ENCODE data around the gene CSKMT.

DNA sequence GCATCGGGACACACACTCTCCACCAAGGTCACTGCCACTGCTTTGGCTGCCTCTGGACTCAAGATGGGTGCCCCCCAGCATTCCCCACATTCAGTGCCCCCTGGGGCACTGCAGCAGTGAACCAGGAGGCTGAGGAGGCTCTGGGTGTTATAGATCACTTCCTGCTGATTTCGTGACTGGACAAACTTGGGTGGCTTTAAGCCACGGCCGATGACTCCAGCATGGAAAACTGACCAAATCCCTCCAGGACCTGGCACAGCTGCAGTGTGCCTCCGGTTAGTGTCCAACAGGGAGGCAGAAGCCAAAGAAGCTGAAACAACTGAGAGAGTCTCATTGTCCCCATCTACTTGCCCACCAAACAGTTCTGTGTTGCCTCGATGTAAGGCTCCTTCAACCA, 17.5 kb upstream of the CSKMT start:
- TF ChIP-seq, protein P1, sequence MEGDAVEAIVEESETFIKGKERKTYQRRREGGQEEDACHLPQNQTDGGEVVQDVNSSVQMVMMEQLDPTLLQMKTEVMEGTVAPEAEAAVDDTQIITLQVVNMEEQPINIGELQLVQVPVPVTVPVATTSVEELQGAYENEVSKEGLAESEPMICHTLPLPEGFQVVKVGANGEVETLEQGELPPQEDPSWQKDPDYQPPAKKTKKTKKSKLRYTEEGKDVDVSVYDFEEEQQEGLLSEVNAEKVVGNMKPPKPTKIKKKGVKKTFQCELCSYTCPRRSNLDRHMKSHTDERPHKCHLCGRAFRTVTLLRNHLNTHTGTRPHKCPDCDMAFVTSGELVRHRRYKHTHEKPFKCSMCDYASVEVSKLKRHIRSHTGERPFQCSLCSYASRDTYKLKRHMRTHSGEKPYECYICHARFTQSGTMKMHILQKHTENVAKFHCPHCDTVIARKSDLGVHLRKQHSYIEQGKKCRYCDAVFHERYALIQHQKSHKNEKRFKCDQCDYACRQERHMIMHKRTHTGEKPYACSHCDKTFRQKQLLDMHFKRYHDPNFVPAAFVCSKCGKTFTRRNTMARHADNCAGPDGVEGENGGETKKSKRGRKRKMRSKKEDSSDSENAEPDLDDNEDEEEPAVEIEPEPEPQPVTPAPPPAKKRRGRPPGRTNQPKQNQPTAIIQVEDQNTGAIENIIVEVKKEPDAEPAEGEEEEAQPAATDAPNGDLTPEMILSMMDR (IDR thresholded peaks at IDR 0.05; ENCODE audit: low read depth, low read length) = no peak
- TF ChIP-seq POLR2A (IDR thresholded peaks at IDR 0.05; ENCODE audit: extremely low read depth, insufficient read length) = no peak

Data from NB4 (cell line).